OCI-LY7 (cell line): ENCODE results near the gene APOBEC4. TPM values are rescaled to one million over a fixed set of nuclear protein-coding genes. Genes with fewer than 3 reads are reported as not detected.

Experiments used
- BruUV-seq: library from RNA; stranded (reverse); fragments of 400-500 nt; replicated peaks from 2 replicates; lab custom pipeline; 2021; lab: Mats Ljungman, UMichigan
- CTCF ChIA-PET: fragments of 300-600 bp; sonication (Branson Sonifier 250); formaldehyde crosslinking; loops from one replicate; lab custom pipeline; 2022; ENCODE audit warnings: antibody characterized with exemption; ENCODE audit not compliant: unreplicated experiment; lab: Charles Lee
- POLR2A ChIA-PET: fragments of 300-600 bp; sonication (Branson Sonifier 250); formaldehyde crosslinking; loops from one replicate; lab custom pipeline; 2022; ENCODE audit warnings: antibody characterized with exemption; lab: Charles Lee
- DNase-seq: peaks from one replicate; pipeline ENCODE4 v3.0.0-alpha.2; 2015; ENCODE audit warnings: low spot score
- H2AFZ ChIP-seq: fragments of 200-600 bp; sonication (generic), shearing (Covaris generic); 2 replicates; pipeline ENCODE4 v1.6.1; 2014; ENCODE audit warnings: mild to moderate bottlenecking, antibody characterized with exemption, low read length, moderate library complexity
- H3K27ac ChIP-seq: fragments of 200-600 bp; sonication (generic); 2 replicates; pipeline ENCODE4 v1.5.1; 2014; ENCODE audit warnings: mixed run types, low read depth, mild to moderate bottlenecking, moderate library complexity, low read length, inconsistent platforms; ENCODE audit not compliant: poor library complexity, severe bottlenecking
- H3K36me3 ChIP-seq: fragments of 200-600 bp; sonication (generic); 2 replicates; pipeline ENCODE4 v1.6.1; 2014; ENCODE audit warnings: mild to moderate bottlenecking, antibody characterized with exemption, low read length, moderate library complexity, mixed read lengths; ENCODE audit not compliant: insufficient read depth
- H3K4me1 ChIP-seq: fragments of 200-600 bp; sonication (generic); 2 replicates; pipeline ENCODE4 v1.5.1; 2014; ENCODE audit warnings: mild to moderate bottlenecking, low read length; ENCODE audit not compliant: insufficient read depth, poor library complexity, severe bottlenecking
- H3K4me2 ChIP-seq: fragments of 200-600 bp; sonication (generic); 2 replicates; pipeline ENCODE4 v1.6.1; 2014; ENCODE audit warnings: mild to moderate bottlenecking, low read length
- H3K4me3 ChIP-seq: fragments of 200-600 bp; sonication (generic); 2 replicates; pipeline ENCODE4 v1.5.1; 2014; ENCODE audit warnings: mild to moderate bottlenecking, low read depth, low read length; ENCODE audit not compliant: poor library complexity, severe bottlenecking
- H3K79me2 ChIP-seq: fragments of 200-600 bp; sonication (generic); 2 replicates; pipeline ENCODE4 v1.6.1; 2016; ENCODE audit warnings: low read depth, mild to moderate bottlenecking, low read length, moderate library complexity, mixed read lengths; ENCODE audit not compliant: insufficient read depth
- H3K9me2 ChIP-seq: fragments of 200-600 bp; sonication (generic); 2 replicates; pipeline ENCODE4 v1.6.1; 2016; ENCODE audit warnings: mild to moderate bottlenecking, low read length, mixed read lengths; ENCODE audit not compliant: insufficient read depth
- H3K9me3 ChIP-seq: fragments of 200-600 bp; sonication (generic); 2 replicates; pipeline ENCODE4 v1.6.1; 2014; ENCODE audit warnings: mild to moderate bottlenecking, mixed run types, low read length, mixed read lengths
- H4K20me1 ChIP-seq: fragments of 200-600 bp; sonication (generic); 2 replicates; pipeline ENCODE4 v1.6.1; 2014; ENCODE audit warnings: mild to moderate bottlenecking, antibody characterized with exemption, low read length, moderate library complexity, mixed read lengths; ENCODE audit not compliant: insufficient read depth
- CTCF ChIP-seq: fragments of 200-600 bp; sonication (generic); conservative IDR thresholded peaks from 2 replicates; pipeline ENCODE4 v1.5.1; 2014; ENCODE audit warnings: mild to moderate bottlenecking, antibody characterized with exemption, low read length, moderate library complexity, mixed read lengths
- EZH2phosphoT487 ChIP-seq: fragments of 200-600 bp; sonication (generic); IDR thresholded peaks from 2 replicates; pipeline ENCODE4 v1.6.1; 2018; ENCODE audit warnings: low read depth, borderline replicate concordance, mild to moderate bottlenecking, mixed run types, antibody characterized with exemption, low read length, moderate library complexity, mixed read lengths
- intact Hi-C: fragments of 100-400 bp; cut with micrococcal nuclease; formaldehyde crosslinking; loops from one replicate; pipeline ENCODE4 v1.10.0; 2022; ENCODE audit not compliant: unreplicated experiment
- total RNA-seq, 2 experiments: library from RNA; depleted of rRNA in 1 of 2; stranded (reverse); fragments of >200 nt in 1 of 2; shearing (Covaris generic) in 1 of 2; gene quantifications; 2 replicates each; pipeline ENCODE4 v1.2.3, GENCODE V29; 2014 to 2022

The APOBEC4 gene
- total RNA-seq, 2 experiments from 2014 or later, result not detected

GRCh38 chr1:183642166-183642565, 10.9 kb downstream of the APOBEC4 start:
- POLR2A ChIA-PET, result interaction anchor here (0.9 kb wide), 1 partner anchor 39 kb away, joined by 3 read pairs; no protein-coding TSS in a partner anchor
- BruUV-seq, result no TSS peak
- no peaks in the 10 kb centered on the region for H3K36me3 ChIP-seq
- no peaks in the 10 kb centered on the region for H3K4me1 ChIP-seq
- DNase-seq, result no peak
- H2AFZ ChIP-seq, result no peak overlapping the region
- no peaks in the 10 kb centered on the region for H3K9me2 ChIP-seq
- no peak overlapping the region for H3K4me3 ChIP-seq
- no peak overlapping the region for H3K4me2 ChIP-seq
- H3K9me3 ChIP-seq, result no peaks in the 10 kb centered on the region
- no peak overlapping the region for H3K27ac ChIP-seq
- no peaks in the 10 kb centered on the region for H3K79me2 ChIP-seq
- CTCF ChIA-PET, result no interaction called here
- TF ChIP-seq EZH2phosphoT487 (no peak), CTCF (no peak)
- intact Hi-C loops, result no loop called here
- no peaks in the 10 kb centered on the region for H4K20me1 ChIP-seq

- CTCF ChIA-PET, result no interaction called here
- Histone ChIP-seq H3K36me3 (no peaks in the 10 kb centered on the region), H2AFZ (no peak overlapping the region), H3K4me1 (peaks cover 5% of the 10 kb centered on the region), H3K27ac (no peak overlapping the region), H3K4me2 (no peak overlapping the region), H4K20me1 (no peaks in the 10 kb centered on the region), H3K79me2 (peaks cover under 1% of the 10 kb centered on the region; the same call in 1 of the 2 replicates), H3K9me2 (no peaks in the 10 kb centered on the region), H3K4me3 (no peak overlapping the region), H3K9me3 (no peaks in the 10 kb centered on the region)
- DNase-seq, result no peak
- intact Hi-C loops, result no loop called here
- POLR2A ChIA-PET, result no interaction called here
- TF ChIP-seq EZH2phosphoT487 (no peak), CTCF (no peak)
- BruUV-seq, result no TSS peak
Measured at GRCh38 chr1:183640193-183640592, 12.9 kb downstream of the APOBEC4 start.

- H3K4me2 ChIP-seq, result no peak overlapping the region
- POLR2A ChIA-PET, result no interaction called here
- no TSS peak for BruUV-seq
Measured at GRCh38 chr1:183638649-183639387, 14.3 kb downstream of the APOBEC4 start.

More at GRCh38 chr1:183638649-183639387, 14.3 kb downstream of the APOBEC4 start:
- CTCF ChIA-PET, result no interaction called here
- TF ChIP-seq CTCF, result no peak
- TF ChIP-seq EZH2phosphoT487, result no peak
- Histone ChIP-seq H3K9me3 (no peaks in the 10 kb centered on the region), H3K27ac (no peak overlapping the region), H3K4me3 (no peak overlapping the region), H3K9me2 (no peaks in the 10 kb centered on the region), H2AFZ (no peak overlapping the region), H4K20me1 (peaks cover 6% of the 10 kb centered on the region), H3K4me1 (peaks cover 10% of the 10 kb centered on the region), H3K36me3 (no peaks in the 10 kb centered on the region), H3K79me2 (peaks cover 14% of the 10 kb centered on the region)
- intact Hi-C loops, result loop anchor here (10.0 kb wide), 1 partner anchor 614 kb away; the partner anchor contains the start of gene LAMC1
- DNase-seq, result no peak
